ENCODE measurements around the gene CANX. TPM values are rescaled to one million over a fixed set of nuclear protein-coding genes. Genes with fewer than 3 reads are reported as not detected.

Gene CANX
- total and polyA plus RNA-seq, 8 donors = 66.3 to 633 (median 469) TPM

DNA sequence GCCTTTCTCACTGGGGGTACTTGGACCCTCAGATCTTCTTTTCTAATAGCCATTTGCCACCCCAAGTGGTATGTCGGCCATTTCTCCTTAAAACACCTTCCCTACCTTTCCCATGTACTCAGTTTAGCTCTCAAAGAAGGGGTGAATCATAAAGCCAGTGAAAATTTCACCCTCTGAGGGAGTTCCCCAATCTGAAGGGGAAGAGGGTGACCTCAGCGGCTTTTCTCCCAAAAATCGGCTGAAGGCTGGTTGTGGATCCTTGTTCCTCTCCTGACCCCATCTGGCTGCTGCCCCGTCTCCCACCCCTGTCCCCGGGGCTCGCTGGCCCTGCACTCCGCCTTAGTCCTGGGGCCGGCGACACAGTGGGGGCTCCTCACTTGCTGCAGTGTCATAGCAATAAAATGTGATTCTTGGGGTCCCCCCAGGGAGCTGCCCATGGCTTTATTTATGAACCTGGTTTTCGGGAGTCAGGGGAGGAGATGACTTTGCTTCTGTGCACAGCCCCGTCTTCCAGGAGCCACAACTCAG lies 77.7 kb downstream of the CANX start:
- ATAC-seq = no peak
- intact Hi-C loops (cut with DNase I) = no loop called here

DNA sequence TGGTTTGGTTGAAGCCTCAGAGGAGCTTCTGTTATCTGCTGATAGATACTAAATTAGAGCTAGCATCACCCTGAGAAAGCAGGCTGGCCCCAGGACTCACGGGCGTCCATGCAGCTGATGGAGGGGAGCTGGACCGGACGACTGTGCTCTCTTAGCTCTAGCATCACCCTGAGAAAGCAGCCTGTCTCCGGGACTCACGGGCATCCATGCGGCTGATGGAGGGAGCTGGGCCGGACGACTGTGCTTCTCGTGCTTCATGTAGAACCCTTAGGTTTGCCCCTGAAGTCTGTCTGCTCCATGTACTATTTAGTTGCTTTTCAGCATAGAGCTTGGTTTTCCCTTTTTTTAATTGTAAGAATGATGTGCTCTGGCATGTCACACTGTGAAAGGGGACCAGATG lies 78.7 kb downstream of the CANX start:
- H3K4me1 ChIP-seq = no peaks in the 10 kb centered on the region
- no peak overlapping the region for H3K27ac ChIP-seq
- TF ChIP-seq, protein P1, sequence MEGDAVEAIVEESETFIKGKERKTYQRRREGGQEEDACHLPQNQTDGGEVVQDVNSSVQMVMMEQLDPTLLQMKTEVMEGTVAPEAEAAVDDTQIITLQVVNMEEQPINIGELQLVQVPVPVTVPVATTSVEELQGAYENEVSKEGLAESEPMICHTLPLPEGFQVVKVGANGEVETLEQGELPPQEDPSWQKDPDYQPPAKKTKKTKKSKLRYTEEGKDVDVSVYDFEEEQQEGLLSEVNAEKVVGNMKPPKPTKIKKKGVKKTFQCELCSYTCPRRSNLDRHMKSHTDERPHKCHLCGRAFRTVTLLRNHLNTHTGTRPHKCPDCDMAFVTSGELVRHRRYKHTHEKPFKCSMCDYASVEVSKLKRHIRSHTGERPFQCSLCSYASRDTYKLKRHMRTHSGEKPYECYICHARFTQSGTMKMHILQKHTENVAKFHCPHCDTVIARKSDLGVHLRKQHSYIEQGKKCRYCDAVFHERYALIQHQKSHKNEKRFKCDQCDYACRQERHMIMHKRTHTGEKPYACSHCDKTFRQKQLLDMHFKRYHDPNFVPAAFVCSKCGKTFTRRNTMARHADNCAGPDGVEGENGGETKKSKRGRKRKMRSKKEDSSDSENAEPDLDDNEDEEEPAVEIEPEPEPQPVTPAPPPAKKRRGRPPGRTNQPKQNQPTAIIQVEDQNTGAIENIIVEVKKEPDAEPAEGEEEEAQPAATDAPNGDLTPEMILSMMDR (IDR thresholded peaks at IDR 0.05) = no peak
- no peaks in the 10 kb centered on the region for H3K9me3 ChIP-seq
- DNase-seq (no peak), FAIRE-seq (no peak), ATAC-seq (no peak)
- intact Hi-C loops (cut with DNase I) = no loop called here
- 90 to 96% methylated on average over 10 of the region's 10 CpGs for WGBS, 2 donors
- peaks cover 4 to 45% (median 32%) of the 10 kb centered on the region in 3 donors for H3K36me3 ChIP-seq
- no peaks in the 10 kb centered on the region for H3K27me3 ChIP-seq
- H3K4me3 ChIP-seq = no peak overlapping the region

More for the DNA sequence above, 77.7 kb downstream of the CANX start:
- H3K4me3 ChIP-seq = no peak overlapping the region
- H3K27me3 ChIP-seq = no peaks in the 10 kb centered on the region
- FAIRE-seq (no peak), DNase-seq (no peak)
- TF ChIP-seq, protein P1 (IDR thresholded peaks at IDR 0.05) = no peak
- peaks cover 6 to 55% (median 41%) of the 10 kb centered on the region in 3 donors for H3K36me3 ChIP-seq
- WGBS, 2 donors = 89 to 93% methylated on average over 11 of the region's 11 CpGs
- no peak overlapping the region for H3K27ac ChIP-seq
- H3K4me1 ChIP-seq = no peaks in the 10 kb centered on the region
- no peaks in the 10 kb centered on the region for H3K9me3 ChIP-seq

- ATAC-seq (peak in 1 of 4 donors; percentile 59), DNase-seq (no peak), FAIRE-seq (no peak)
- intact Hi-C loops (cut with DNase I) = no loop called here
- no peaks in the 10 kb centered on the region for H3K9me3 ChIP-seq
- H3K27ac ChIP-seq = no peak overlapping the region
- no peaks in the 10 kb centered on the region for H3K4me1 ChIP-seq
- H3K36me3 ChIP-seq = peaks cover 4 to 41% (median 29%) of the 10 kb centered on the region in 3 donors
- 84 to 85% methylated on average over 9 of the region's 9 CpGs for WGBS, 2 donors
- H3K4me3 ChIP-seq = no peak overlapping the region
- TF ChIP-seq, protein P1 (IDR thresholded peaks at IDR 0.05) = no peak
- no peaks in the 10 kb centered on the region for H3K27me3 ChIP-seq
Observed at GRCh38 chr5:179777909-179778308, 79.1 kb downstream of the CANX start.

DNA sequence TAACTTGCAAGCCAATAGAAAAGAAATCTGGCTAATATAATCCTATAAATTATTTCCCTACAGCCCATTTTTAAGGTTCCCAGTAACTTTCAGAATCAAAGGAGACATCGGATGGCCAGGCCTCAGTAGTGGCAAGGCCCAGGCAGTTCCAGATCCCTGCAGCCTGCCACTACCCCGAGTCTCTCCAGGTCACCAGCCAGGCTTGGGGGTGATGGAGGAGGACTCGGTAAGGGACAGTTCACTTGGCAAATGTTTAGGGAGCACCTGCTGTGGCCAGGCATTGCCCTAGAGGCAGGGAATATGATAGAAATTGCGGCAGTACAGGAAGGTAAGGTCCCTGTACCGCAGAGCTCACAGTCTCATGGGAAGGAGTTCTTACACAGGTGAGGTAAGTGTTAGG lies 79.8 kb downstream of the CANX start:
- TF ChIP-seq, protein P1 (IDR thresholded peaks at IDR 0.05) = no peak
- Histone ChIP-seq H3K27ac (no peak overlapping the region), H3K27me3 (no peaks in the 10 kb centered on the region), H3K4me3 (no peak overlapping the region), H3K9me3 (no peaks in the 10 kb centered on the region), H3K36me3 (peaks cover 0 to 35% (median 24%) of the 10 kb centered on the region in 3 donors), H3K4me1 (no peaks in the 10 kb centered on the region)
- ATAC-seq (no peak), DNase-seq (no peak), FAIRE-seq (no peak)
- intact Hi-C loops (cut with DNase I) = no loop called here
- 88 to 89% methylated on average over 5 of the region's 5 CpGs for WGBS, 2 donors

DNA sequence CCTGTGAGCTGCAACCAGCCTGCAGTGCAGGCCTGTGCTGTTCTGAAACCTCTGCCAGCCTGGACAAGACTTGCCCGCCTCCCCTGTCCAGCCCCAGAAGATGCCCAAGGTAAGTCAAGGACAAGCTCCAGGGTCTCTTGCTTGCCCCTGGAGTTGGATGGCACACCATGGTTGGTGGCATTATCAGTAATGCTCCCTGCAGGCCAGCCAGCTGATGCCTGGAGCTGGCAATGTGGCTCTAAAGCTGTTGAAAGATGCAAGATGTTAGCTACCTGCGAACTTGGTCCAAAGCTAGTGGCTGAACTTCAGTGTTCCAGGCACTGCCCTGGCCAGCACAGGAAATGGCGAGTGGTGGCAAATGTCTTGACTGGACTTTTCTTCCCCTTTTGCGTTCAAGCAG lies 81.1 kb downstream of the CANX start:
- no peak for FAIRE-seq
- H3K36me3 ChIP-seq = peaks cover 0 to 24% (median 11%) of the 10 kb centered on the region in 3 donors
- no peaks in the 10 kb centered on the region for H3K4me1 ChIP-seq
- intact Hi-C loops (cut with DNase I) = no loop called here
- WGBS, 2 donors = 95 to 96% methylated on average over 4 of the region's 4 CpGs
- H3K4me3 ChIP-seq = no peak overlapping the region
- TF ChIP-seq, protein P1 (IDR thresholded peaks at IDR 0.05) = no peak
- no peaks in the 10 kb centered on the region for H3K27me3 ChIP-seq
- H3K27ac ChIP-seq = no peak overlapping the region
- H3K9me3 ChIP-seq = no peaks in the 10 kb centered on the region
- DNase-seq = no peak
- no peak for ATAC-seq
